Measurements from ENCODE around the gene TTLL8. TPM values are rescaled to one million over a fixed set of nuclear protein-coding genes. Genes with fewer than 3 reads are reported as not detected.
A peak's percentile ranks its signal among the peaks of the same experiment; 100 is the strongest.

The TTLL8 gene
- total and polyA plus RNA-seq, 2 experiments from 2014 or later: not detected

GRCh38 chr22:50031189-50032091 lies 26.7 kb downstream of the TTLL8 start:
- Histone ChIP-seq H3K79me2 (no peaks in the 10 kb centered on the region), H3K27me3 (no peaks in the 10 kb centered on the region), H3K4me1 (ENCODE audit: insufficient read depth) (peaks cover 4% of the 10 kb centered on the region), H4K20me1 (ENCODE audit: insufficient read depth, poor library complexity, severe bottlenecking) (no peaks in the 10 kb centered on the region), H3K4me3 (no peak overlapping the region), H3K36me3 (replicated peaks; ENCODE audit: insufficient read depth, low read depth) (no peaks in the 10 kb centered on the region), H2AFZ (no peak overlapping the region), H3K9me3 (ENCODE audit: low read depth) (no peaks in the 10 kb centered on the region), H3K4me2 (no peak overlapping the region), H3K27ac (no peak overlapping the region), H3K9me2 (replicated peaks; ENCODE audit: insufficient read depth) (no peaks in the 10 kb centered on the region)
- DNase-seq (ENCODE audit: low spot score): peak; percentile 3
- TF ChIP-seq EZH2 (IDR thresholded peaks at IDR 0.05; ENCODE audit: borderline replicate concordance) (no peak), CTCF (IDR thresholded peaks at IDR 0.05; ENCODE audit: poor library complexity) (no peak), EZH2phosphoT487 (IDR thresholded peaks at IDR 0.05; ENCODE audit: low read depth, severe bottlenecking, unreplicated experiment) (no peak)
- 96% methylated on average over 48 of the region's 49 CpGs for WGBS (ENCODE audit: low lambda C conversion rate, missing lambda C conversion rate)

- Histone ChIP-seq H3K27me3 (no peaks in the 10 kb centered on the region), H3K9me3 (ENCODE audit: low read depth) (no peaks in the 10 kb centered on the region), H3K36me3 (replicated peaks; ENCODE audit: insufficient read depth, low read depth) (no peaks in the 10 kb centered on the region), H3K79me2 (no peaks in the 10 kb centered on the region), H3K4me2 (peak overlapping the region; percentile 74), H4K20me1 (ENCODE audit: insufficient read depth, poor library complexity, severe bottlenecking) (no peaks in the 10 kb centered on the region), H3K9me2 (replicated peaks; ENCODE audit: insufficient read depth) (no peaks in the 10 kb centered on the region), H3K27ac (no peak overlapping the region), H2AFZ (no peak overlapping the region), H3K4me1 (ENCODE audit: insufficient read depth) (peaks cover 4% of the 10 kb centered on the region), H3K4me3 (no peak overlapping the region)
- no peak for TF ChIP-seq EZH2phosphoT487 (IDR thresholded peaks at IDR 0.05; ENCODE audit: low read depth, severe bottlenecking, unreplicated experiment)
- no peak for TF ChIP-seq EZH2 (IDR thresholded peaks at IDR 0.05; ENCODE audit: borderline replicate concordance)
- peak; percentile 96 for TF ChIP-seq CTCF (IDR thresholded peaks at IDR 0.05; ENCODE audit: poor library complexity)
- 33% methylated on average over 48 of the region's 52 CpGs for WGBS (ENCODE audit: low lambda C conversion rate, missing lambda C conversion rate)
- peak; percentile 88 for DNase-seq (ENCODE audit: low spot score)
These were observed 27.6 kb downstream of the TTLL8 start for GRCh38 chr22:50030297-50031188.

- Histone ChIP-seq H3K4me2 (no peak overlapping the region), H3K9me3 (ENCODE audit: low read depth) (no peaks in the 10 kb centered on the region), H4K20me1 (ENCODE audit: insufficient read depth, poor library complexity, severe bottlenecking) (no peaks in the 10 kb centered on the region), H2AFZ (no peak overlapping the region), H3K4me1 (ENCODE audit: insufficient read depth) (peaks cover 4% of the 10 kb centered on the region), H3K27ac (no peak overlapping the region), H3K9me2 (replicated peaks; ENCODE audit: insufficient read depth) (no peaks in the 10 kb centered on the region), H3K36me3 (replicated peaks; ENCODE audit: insufficient read depth, low read depth) (no peaks in the 10 kb centered on the region), H3K4me3 (no peak overlapping the region), H3K79me2 (no peaks in the 10 kb centered on the region), H3K27me3 (peaks cover 5% of the 10 kb centered on the region)
- peak; percentile 4 for DNase-seq (ENCODE audit: low spot score)
- TF ChIP-seq EZH2 (IDR thresholded peaks at IDR 0.05; ENCODE audit: borderline replicate concordance) (no peak), EZH2phosphoT487 (IDR thresholded peaks at IDR 0.05; ENCODE audit: low read depth, severe bottlenecking, unreplicated experiment) (no peak), CTCF (IDR thresholded peaks at IDR 0.05; ENCODE audit: poor library complexity) (no peak)
- WGBS (ENCODE audit: low lambda C conversion rate, missing lambda C conversion rate): 79% methylated on average over 42 of the region's 42 CpGs
These were observed 30.2 kb downstream of the TTLL8 start for GRCh38 chr22:50027639-50028537.
